GM12874 (cell line): ENCODE data around the gene SPX.

ENCODE experiments used
- TF ChIP-seq, protein P1 (sequence below): IDR thresholded peaks from 2 replicates; pipeline ENCODE4 v1.5.1; 2011; ENCODE audit warnings: low read depth, mild to moderate bottlenecking, control low read depth, low read length, moderate library complexity; ENCODE audit not compliant: insufficient read depth

SPX gene

GRCh38 chr12:21547437-21547836, 21.3 kb downstream of the SPX start:
- TF ChIP-seq, protein P1, sequence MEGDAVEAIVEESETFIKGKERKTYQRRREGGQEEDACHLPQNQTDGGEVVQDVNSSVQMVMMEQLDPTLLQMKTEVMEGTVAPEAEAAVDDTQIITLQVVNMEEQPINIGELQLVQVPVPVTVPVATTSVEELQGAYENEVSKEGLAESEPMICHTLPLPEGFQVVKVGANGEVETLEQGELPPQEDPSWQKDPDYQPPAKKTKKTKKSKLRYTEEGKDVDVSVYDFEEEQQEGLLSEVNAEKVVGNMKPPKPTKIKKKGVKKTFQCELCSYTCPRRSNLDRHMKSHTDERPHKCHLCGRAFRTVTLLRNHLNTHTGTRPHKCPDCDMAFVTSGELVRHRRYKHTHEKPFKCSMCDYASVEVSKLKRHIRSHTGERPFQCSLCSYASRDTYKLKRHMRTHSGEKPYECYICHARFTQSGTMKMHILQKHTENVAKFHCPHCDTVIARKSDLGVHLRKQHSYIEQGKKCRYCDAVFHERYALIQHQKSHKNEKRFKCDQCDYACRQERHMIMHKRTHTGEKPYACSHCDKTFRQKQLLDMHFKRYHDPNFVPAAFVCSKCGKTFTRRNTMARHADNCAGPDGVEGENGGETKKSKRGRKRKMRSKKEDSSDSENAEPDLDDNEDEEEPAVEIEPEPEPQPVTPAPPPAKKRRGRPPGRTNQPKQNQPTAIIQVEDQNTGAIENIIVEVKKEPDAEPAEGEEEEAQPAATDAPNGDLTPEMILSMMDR: no peak

GRCh38 chr12:21551841-21552465, 25.9 kb downstream of the SPX start:
- TF ChIP-seq, protein P1: no peak

DNA sequence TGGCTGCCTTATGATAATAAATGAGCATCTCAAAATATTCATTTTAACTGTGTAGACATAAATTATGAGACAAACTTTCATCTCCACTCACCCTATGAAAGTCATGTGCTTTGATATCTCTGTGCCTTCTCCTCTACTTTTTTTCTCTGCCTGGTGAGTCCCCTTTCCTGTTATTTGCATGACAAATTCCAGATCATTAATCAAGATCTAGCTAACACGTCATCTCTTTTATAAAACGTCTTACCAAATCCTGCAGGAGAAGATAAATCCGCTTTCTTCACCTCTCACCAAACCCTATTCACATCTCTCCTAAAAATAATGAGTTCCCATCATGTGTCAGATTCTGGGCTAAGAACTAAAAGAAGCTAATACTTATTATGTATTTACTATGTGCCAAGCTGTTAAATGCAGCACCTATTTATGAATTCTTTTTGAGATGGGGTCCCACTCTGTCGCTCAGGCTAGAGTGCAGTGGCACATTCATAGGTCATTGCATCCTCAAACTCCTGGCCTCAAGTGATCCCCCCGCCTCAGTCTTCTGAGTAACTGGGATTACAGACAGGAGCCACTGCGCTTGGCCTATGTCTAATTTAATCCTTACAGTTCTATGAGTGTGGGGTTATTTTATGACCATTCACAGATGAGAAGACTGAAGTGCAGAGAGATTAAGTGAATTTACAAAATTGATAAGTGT, 26.7 kb downstream of the SPX start:
- TF ChIP-seq, protein P1: no peak

- TF ChIP-seq, protein P1: no peak
These were observed 27.2 kb downstream of the SPX start for GRCh38 chr12:21553329-21553675.

DNA sequence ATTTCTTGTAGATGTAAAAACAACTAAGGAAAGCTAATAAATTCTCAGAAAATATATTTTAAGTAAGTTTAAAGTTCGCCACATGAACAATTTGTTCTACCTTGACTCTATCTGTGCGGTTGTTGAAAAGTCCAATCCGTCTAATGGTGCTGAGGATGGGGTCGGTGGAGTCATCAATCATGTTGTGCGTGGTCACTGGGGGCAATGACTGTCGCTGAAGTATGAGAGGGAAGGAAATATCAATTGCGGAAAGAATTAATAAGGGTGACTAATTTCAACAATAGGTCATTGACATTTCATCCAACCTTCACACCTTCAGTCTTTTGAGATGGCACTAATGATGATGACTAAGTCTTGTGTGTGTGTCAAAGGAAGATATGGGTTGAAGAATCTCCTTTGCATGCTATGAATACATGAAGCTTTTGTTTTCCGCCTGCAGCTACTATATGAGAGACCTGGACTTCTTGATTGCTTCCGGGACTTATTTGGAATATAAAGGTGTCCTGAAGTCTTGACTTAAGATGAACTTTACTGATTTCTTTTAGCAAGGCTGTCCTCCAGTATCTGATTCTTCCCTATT, 32.1 kb downstream of the SPX start:
- TF ChIP-seq, protein P1: no peak

DNA sequence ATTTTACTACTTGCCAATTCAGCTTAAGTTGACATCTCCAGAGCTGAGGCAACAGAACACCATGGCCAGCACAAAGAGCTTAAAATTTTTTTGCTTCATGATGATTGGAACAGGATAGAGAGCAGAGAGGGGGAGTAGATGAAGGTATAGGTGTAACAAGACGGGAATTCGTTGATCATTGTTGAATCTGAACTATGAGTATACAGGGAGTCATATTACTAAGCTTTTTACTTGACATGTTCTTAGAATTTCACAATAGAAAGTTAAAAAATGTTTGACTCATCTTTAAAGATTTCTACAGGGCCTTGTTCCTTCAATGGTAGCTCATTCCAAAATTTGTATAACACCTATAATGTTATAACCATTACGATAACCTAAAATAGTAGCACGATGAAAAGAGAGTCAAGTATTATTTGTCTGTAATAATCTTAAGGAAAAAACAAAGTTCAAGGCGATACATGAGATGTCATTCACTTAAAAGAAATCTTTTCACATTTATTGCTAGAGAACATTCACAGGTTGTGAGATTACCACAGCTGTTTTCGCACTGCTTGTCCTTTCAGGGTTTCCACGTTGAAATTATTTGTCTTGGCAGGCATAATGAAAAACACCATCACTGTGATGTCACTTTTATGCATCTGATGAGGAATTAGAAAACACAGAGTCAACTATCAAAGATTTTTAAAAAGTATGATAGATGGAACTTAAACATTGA, 33.9 kb downstream of the SPX start:
- TF ChIP-seq, protein P1: no peak

DNA sequence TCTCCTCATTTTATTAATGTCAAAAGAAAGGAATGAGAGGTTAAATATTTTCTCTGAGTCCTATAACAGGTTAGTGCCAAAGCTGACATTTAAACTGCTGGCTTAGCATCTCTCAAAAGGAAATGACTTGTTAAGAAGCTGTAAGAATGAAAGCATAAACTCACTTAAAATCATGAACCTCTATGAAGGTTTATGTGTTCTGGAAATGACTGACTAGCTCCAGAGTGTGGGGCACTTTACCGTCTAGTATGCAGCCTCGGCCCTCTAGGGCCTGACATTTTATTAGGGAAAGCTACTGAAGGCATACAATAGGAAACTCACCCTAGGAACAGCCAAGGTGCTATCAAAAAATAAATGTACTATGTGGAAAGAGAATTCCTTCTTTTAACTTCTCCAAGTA, 35.1 kb downstream of the SPX start:
- TF ChIP-seq, protein P1: no peak
